GM19099 (cell line): ENCODE data around the gene KCNE1.

Experiments used
- POLR2A ChIP-seq: IDR thresholded peaks from 3 replicates; pipeline ENCODE4 v1.6.1; 2011; ENCODE audit warnings: low read depth; ENCODE audit not compliant: insufficient read length; ENCODE audit errors: extremely low read depth

The KCNE1 gene

GRCh38 chr21:34544032-34544496 lies 32.1 kb upstream of the KCNE1 start:
- TF ChIP-seq POLR2A = no peak

GRCh38 chr21:34543017-34543416 lies 31.0 kb upstream of the KCNE1 start:
- no peak for TF ChIP-seq POLR2A

- no peak for TF ChIP-seq POLR2A
These were observed 28.2 kb upstream of the KCNE1 start for GRCh38 chr21:34540206-34540605.

- TF ChIP-seq POLR2A = no peak
These were observed 25.8 kb upstream of the KCNE1 start for GRCh38 chr21:34537838-34538237.

GRCh38 chr21:34536820-34537219 lies 24.8 kb upstream of the KCNE1 start:
- TF ChIP-seq POLR2A = no peak

GRCh38 chr21:34536311-34536710 lies 24.3 kb upstream of the KCNE1 start:
- TF ChIP-seq POLR2A = no peak

- TF ChIP-seq POLR2A = no peak
These were observed 23.9 kb upstream of the KCNE1 start for GRCh38 chr21:34535886-34536285.

GRCh38 chr21:34534522-34534921 lies 22.5 kb upstream of the KCNE1 start:
- TF ChIP-seq POLR2A = no peak

GRCh38 chr21:34533938-34534337 lies 21.9 kb upstream of the KCNE1 start:
- TF ChIP-seq POLR2A = no peak

GRCh38 chr21:34531399-34531798 lies 19.4 kb upstream of the KCNE1 start:
- no peak for TF ChIP-seq POLR2A

- no peak for TF ChIP-seq POLR2A
These were observed 18.3 kb upstream of the KCNE1 start for GRCh38 chr21:34530261-34530660.

GRCh38 chr21:34528131-34528561 lies 16.1 kb upstream of the KCNE1 start:
- no peak for TF ChIP-seq POLR2A

- no peak for TF ChIP-seq POLR2A
These were observed 14.7 kb upstream of the KCNE1 start for GRCh38 chr21:34526618-34527290.

GRCh38 chr21:34526241-34526617 lies 14.2 kb upstream of the KCNE1 start:
- no peak for TF ChIP-seq POLR2A

- no peak for TF ChIP-seq POLR2A
These were observed 12.9 kb upstream of the KCNE1 start for GRCh38 chr21:34524646-34525601.
